Stomach (tissue), 9 donors: Measurements from ENCODE around the gene AHCYL2. TPM values are rescaled to one million over a fixed set of nuclear protein-coding genes. Genes with fewer than 3 reads are reported as not detected.
A peak's percentile ranks its signal among the peaks of the same experiment; 100 is the strongest.
"Not testable (repeated sequence)": the region's sequence is repeated elsewhere in the genome, so short reads cannot be mapped to it uniquely, and the experiment has no call there.

Source experiments
- DNase-seq, 2 donors: peaks; one replicate each; pipeline versions ENCODE4 v3.0.0 to v3.0.0-alpha.2; 2013 to 2019
- H3K27ac ChIP-seq, 5 donors: fragments of 200-600 bp in 4 of 5; sonication (generic) in 4 of 5; one replicate each; pipeline ENCODE4 v1.5.1; 2013 to 2019; ENCODE audit warnings: mild to moderate bottlenecking in 1 of 5, moderate library complexity in 1 of 5
- H3K27me3 ChIP-seq, 3 donors: fragments of 200-600 bp; sonication (generic); one replicate each; pipeline ENCODE4 v1.5.1; 2017 to 2019; ENCODE audit warnings: mixed run types in 1 of 3
- H3K36me3 ChIP-seq, 4 donors: fragments of 200-600 bp; sonication (generic); 1 replicate in 3 of 4; 2 replicates in 1 of 4; pipeline ENCODE4 v1.5.1; 2016 to 2019
- H3K4me1 ChIP-seq, 4 donors: fragments of 200-600 bp; sonication (generic); one replicate each; pipeline ENCODE4 v1.5.1; 2016 to 2019
- H3K4me3 ChIP-seq, 4 donors: fragments of 200-600 bp; sonication (generic) in 3 of 4; one replicate each; pipeline ENCODE4 v1.5.1; 2016 to 2019; ENCODE audit warnings: mild to moderate bottlenecking in 1 of 4
- H3K9me3 ChIP-seq, 4 donors: fragments of 200-600 bp; sonication (generic); one replicate each; pipeline ENCODE4 v1.5.1; 2016 to 2019
- CTCF ChIP-seq, 7 experiments: fragments of 450-650 bp in 4 of 7; fragments of 200-600 bp in 3 of 7; sonication (generic) in 3 of 7; IDR thresholded peaks; one replicate each; pipeline ENCODE4 v1.5.1; 2016 to 2019; ENCODE audit warnings: antibody characterized with exemption in 7 of 7, control low read depth in 2 of 7, mild to moderate bottlenecking in 1 of 7
- EP300 ChIP-seq: sonication (generic); formaldehyde crosslinking; IDR thresholded peaks from one replicate; pipeline ENCODE4 v1.6.1; 2017; ENCODE audit warnings: antibody characterized with exemption
- POLR2A ChIP-seq, 4 donors: fragments of 450-650 bp; IDR thresholded peaks; one replicate each; pipeline ENCODE4 v1.6.1; 2016; ENCODE audit warnings: antibody characterized with exemption in 4 of 4, control low read depth in 2 of 4, mild to moderate bottlenecking in 1 of 4, moderate library complexity in 1 of 4
- POLR2AphosphoS5 ChIP-seq, 3 donors: sonication (generic); formaldehyde crosslinking; IDR thresholded peaks; one replicate each; pipeline ENCODE4 v1.6.1; 2016; ENCODE audit warnings: antibody characterized with exemption in 3 of 3
- WGBS, 5 donors: extraction: QIAGEN DNeasy Blood & Tissue Kit in 3 of 5; methylation state at CpG; one replicate each; pipeline versions ENCODE4 v1.1.5 to v1.1.7; 2013 to 2018; 5-methylcytosine and 5-hydroxymethylcytosine counted together
- intact Hi-C: fragments of 100-400 bp; cut with DNase I; formaldehyde crosslinking; loops from one replicate; pipeline ENCODE4 v1.15.1; 2023; ENCODE audit warnings: low total_unique reads
- polyA plus RNA-seq, 3 donors: library from polyadenylated mRNA; stranded (reverse); fragments of 200-250 nt; gene quantifications; one replicate each; pipeline ENCODE4 v1.2.3, GENCODE V29; 2013
- total RNA-seq, 5 donors: library from RNA; depleted of rRNA; stranded (reverse); fragments of >200 nt; gene quantifications; one replicate each; pipeline versions ENCODE4 v1.1.0 to v1.2.3, GENCODE V29; 2014 to 2016
- donor health status: healthy with polysubstance abuse.
- donor health status: Bipolar disorder and iron deficiency.
- donor health status: healthy.

AHCYL2 gene
- total and polyA plus RNA-seq, 8 donors = 4.6 to 87.0 (median 61.6) TPM

- H3K4me1 ChIP-seq = no peaks in the 10 kb centered on the region
- H3K27ac ChIP-seq = no peak overlapping the region
- H3K4me3 ChIP-seq = no peak overlapping the region
- no peak for TF ChIP-seq POLR2A (IDR thresholded peaks at IDR 0.05)
- no peak for TF ChIP-seq EP300
- no peak for TF ChIP-seq CTCF (IDR thresholded peaks at IDR 0.05)
- no peak for TF ChIP-seq POLR2AphosphoS5 (IDR thresholded peaks at IDR 0.05)
- DNase-seq = no peak
- H3K27me3 ChIP-seq = no peaks in the 10 kb centered on the region
- H3K9me3 ChIP-seq = no peaks in the 10 kb centered on the region
- intact Hi-C loops = no loop called here
- peaks cover 6 to 93% (median 87%) of the 10 kb centered on the region in 4 donors for H3K36me3 ChIP-seq
Measured at GRCh38 chr7:129405527-129405926, 180.7 kb downstream of the AHCYL2 start.

- H3K4me3 ChIP-seq, H3K27me3 ChIP-seq, intact Hi-C loops, DNase-seq, H3K27ac ChIP-seq, H3K4me1 ChIP-seq, H3K9me3 ChIP-seq: not testable (repeated sequence)
- H3K36me3 ChIP-seq = peaks cover 0 to 91% (median 89%) of the 10 kb centered on the region in 4 donors
- 71 to 86% (median 78%) methylated on average over 8 of the region's 8 CpGs for WGBS, 5 donors
Measured at GRCh38 chr7:129410238-129410637, 185.4 kb downstream of the AHCYL2 start.

GRCh38 chr7:129412501-129412900 is 187.7 kb downstream of the AHCYL2 start:
- Histone ChIP-seq H3K27ac (no peak overlapping the region), H3K27me3 (no peaks in the 10 kb centered on the region), H3K4me1 (no peaks in the 10 kb centered on the region), H3K9me3 (no peaks in the 10 kb centered on the region), H3K4me3 (no peak overlapping the region), H3K36me3 (peaks cover 0 to 91% (median 86%) of the 10 kb centered on the region in 4 donors)
- 94 to 98% (median 97%) methylated on average over 4 of the region's 4 CpGs for WGBS, 5 donors
- TF ChIP-seq POLR2AphosphoS5 (IDR thresholded peaks at IDR 0.05) = no peak
- no peak for TF ChIP-seq POLR2A (IDR thresholded peaks at IDR 0.05)
- TF ChIP-seq CTCF (IDR thresholded peaks at IDR 0.05) = no peak
- TF ChIP-seq EP300 = no peak
- intact Hi-C loops = no loop called here
- DNase-seq = no peak

GRCh38 chr7:129417073-129417472 is 192.2 kb downstream of the AHCYL2 start:
- WGBS, 5 donors = 87 to 94% (median 90%) methylated on average over 5 of the region's 5 CpGs
- H3K27ac ChIP-seq = no peak overlapping the region
- intact Hi-C loops = no loop called here
- peak in 1 of 2 donors; percentile 15 for DNase-seq
- H3K36me3 ChIP-seq = peaks cover 0 to 67% (median 60%) of the 10 kb centered on the region in 4 donors
- H3K4me3 ChIP-seq = no peak overlapping the region
- H3K4me1 ChIP-seq = no peaks in the 10 kb centered on the region
- TF ChIP-seq EP300 = no peak
- no peak for TF ChIP-seq POLR2AphosphoS5 (IDR thresholded peaks at IDR 0.05)
- no peak for TF ChIP-seq CTCF (IDR thresholded peaks at IDR 0.05)
- no peak for TF ChIP-seq POLR2A (IDR thresholded peaks at IDR 0.05)
- H3K27me3 ChIP-seq = no peaks in the 10 kb centered on the region
- no peaks in the 10 kb centered on the region for H3K9me3 ChIP-seq

- DNase-seq = no peak
Measured at GRCh38 chr7:129421717-129422250, 197.0 kb downstream of the AHCYL2 start.

More at GRCh38 chr7:129421717-129422250, 197.0 kb downstream of the AHCYL2 start:
- intact Hi-C loops = no loop called here
- H3K27me3 ChIP-seq = no peaks in the 10 kb centered on the region
- H3K4me3 ChIP-seq = no peak overlapping the region
- H3K9me3 ChIP-seq = no peaks in the 10 kb centered on the region
- WGBS, 5 donors = 22 to 65% (median 36%) methylated on average over 2 of the region's 2 CpGs
- TF ChIP-seq POLR2A (IDR thresholded peaks at IDR 0.05) = no peak
- TF ChIP-seq CTCF (IDR thresholded peaks at IDR 0.05) = no peak
- no peak for TF ChIP-seq EP300
- no peak for TF ChIP-seq POLR2AphosphoS5 (IDR thresholded peaks at IDR 0.05)
- H3K4me1 ChIP-seq = no peaks in the 10 kb centered on the region
- peaks cover 9 to 69% (median 56%) of the 10 kb centered on the region in 4 donors for H3K36me3 ChIP-seq
- H3K27ac ChIP-seq = no peak overlapping the region
